GM23338 (cell line): Measurements from ENCODE around the gene TM9SF2. TPM values are rescaled to one million over a fixed set of nuclear protein-coding genes. Genes with fewer than 3 reads are reported as not detected.

Experiments used
- ATAC-seq: fragments of 200-7000 bp; cut with Tn5 transposase; 3 replicates; pipeline ENCODE4 v1.9.1; 2020
- DNase-seq: peaks from one replicate; pipeline ENCODE4 v3.0.0-alpha.2; 2015; ENCODE audit warnings: low spot score
- H2AFZ ChIP-seq: fragments of 200-600 bp; sonication (generic); 2 replicates; pipeline ENCODE4 v1.8.0; 2016; ENCODE audit warnings: antibody characterized with exemption, mild to moderate bottlenecking, moderate library complexity
- H3F3A ChIP-seq: fragments of 200-600 bp; sonication (generic); replicated peaks from 2 replicates; pipeline ENCODE4 v1.8.0; 2017; ENCODE audit warnings: antibody characterized with exemption, mixed run types, low read depth
- H3K27ac ChIP-seq: fragments of 200-600 bp; sonication (generic); 2 replicates; pipeline ENCODE4 v1.6.1; 2016; ENCODE audit warnings: low read depth
- H3K27me3 ChIP-seq: fragments of 200-600 bp; sonication (generic); 2 replicates; pipeline ENCODE4 v1.8.0; 2016; ENCODE audit warnings: mild to moderate bottlenecking, mixed run types, moderate library complexity; ENCODE audit not compliant: insufficient read depth
- H3K36me3 ChIP-seq: fragments of 200-600 bp; sonication (generic); 2 replicates; pipeline ENCODE4 v1.8.0; 2016; ENCODE audit warnings: mild to moderate bottlenecking; ENCODE audit not compliant: insufficient read depth
- H3K4me1 ChIP-seq: fragments of 200-600 bp; sonication (generic); 2 replicates; pipeline ENCODE4 v1.8.0; 2016; ENCODE audit warnings: mild to moderate bottlenecking, moderate library complexity; ENCODE audit not compliant: insufficient read depth
- H3K4me2 ChIP-seq: fragments of 200-600 bp; sonication (generic); 2 replicates; pipeline ENCODE4 v1.7.1; 2017; ENCODE audit warnings: mixed run types
- H3K4me3 ChIP-seq: fragments of 200-600 bp; sonication (generic); 2 replicates; pipeline ENCODE4 v1.6.1; 2016; ENCODE audit warnings: mixed run types
- H3K79me2 ChIP-seq: fragments of 200-600 bp; sonication (generic); replicated peaks from 2 replicates; pipeline ENCODE4 v1.8.0; 2017; ENCODE audit warnings: mild to moderate bottlenecking; ENCODE audit not compliant: insufficient read depth
- H3K9me2 ChIP-seq: fragments of 200-600 bp; sonication (generic); 2 replicates; pipeline ENCODE4 v1.8.0; 2017; ENCODE audit not compliant: insufficient read depth
- H4K20me1 ChIP-seq: fragments of 200-600 bp; sonication (generic); replicated peaks from 2 replicates; pipeline ENCODE4 v1.8.0; 2017; ENCODE audit warnings: mild to moderate bottlenecking; ENCODE audit not compliant: insufficient read depth
- H3K27ac Mint-ChIP-seq: 2 replicates; pipeline ENCODE4 v1.8.0; 2020; ENCODE audit warnings: inconsistent platforms, mild to moderate bottlenecking, moderate library complexity, mixed read lengths
- H3K27me3 Mint-ChIP-seq: 3 replicates; pipeline ENCODE4 v1.8.0; 2022; ENCODE audit warnings: low read depth, mild to moderate bottlenecking, moderate library complexity, mixed read lengths, inconsistent platforms; ENCODE audit not compliant: insufficient read depth, poor library complexity
- H3K36me3 Mint-ChIP-seq: 3 replicates; pipeline ENCODE4 v1.8.0; 2021; ENCODE audit warnings: low read depth, mild to moderate bottlenecking, inconsistent platforms, moderate library complexity, mixed read lengths
- H3K4me1 Mint-ChIP-seq: 3 replicates; pipeline ENCODE4 v1.8.0; 2020; ENCODE audit warnings: mild to moderate bottlenecking, inconsistent platforms, mixed read lengths
- H3K4me3 Mint-ChIP-seq: 3 replicates; pipeline ENCODE4 v1.8.0; 2021; ENCODE audit warnings: moderate library complexity, mild to moderate bottlenecking, inconsistent platforms, mixed read lengths
- H3K9me3 Mint-ChIP-seq: 3 replicates; pipeline ENCODE4 v1.8.0; 2020; ENCODE audit warnings: moderate library complexity, mild to moderate bottlenecking, inconsistent platforms, mixed read lengths
- EZH2phosphoT487 ChIP-seq: fragments of 200-600 bp; sonication (generic); IDR thresholded peaks from one replicate; pipeline ENCODE4 v1.8.1; 2018; ENCODE audit warnings: antibody characterized with exemption; ENCODE audit not compliant: unreplicated experiment
- JUNB ChIP-seq: IDR thresholded peaks from one replicate; pipeline ENCODE4 v1.6.1; 2016; ENCODE audit warnings: antibody characterized with exemption; ENCODE audit not compliant: unreplicated experiment
- polyA plus RNA-seq: library from polyadenylated mRNA; unstranded; fragments of >200 nt; fragmentation: Nextera tagmentation; extraction: Ambion mirVana; gene quantifications from 2 replicates; pipeline ENCODE4 v1.2.1, GENCODE V29; 2016
- total RNA-seq: library from RNA; depleted of rRNA; stranded (reverse); fragments of >200 nt; shearing (Covaris generic); gene quantifications from 2 replicates; pipeline ENCODE4 v1.2.3, GENCODE V29; 2014
- TF ChIP-seq, protein P1 (sequence below): fragments of 250-450 bp; sonication (Bioruptor Pico); IDR thresholded peaks from 2 replicates; pipeline ENCODE4 v1.5.0; 2020; ENCODE audit warnings: mild to moderate bottlenecking, moderate library complexity
- TF ChIP-seq, protein P2 (sequence below): IDR thresholded peaks from 2 replicates; pipeline ENCODE4 v1.6.1; 2016; ENCODE audit warnings: antibody characterized with exemption

TM9SF2 gene
- total and polyA plus RNA-seq, 2 experiments from 2014 or later: 50.5 to 115 TPM

DNA sequence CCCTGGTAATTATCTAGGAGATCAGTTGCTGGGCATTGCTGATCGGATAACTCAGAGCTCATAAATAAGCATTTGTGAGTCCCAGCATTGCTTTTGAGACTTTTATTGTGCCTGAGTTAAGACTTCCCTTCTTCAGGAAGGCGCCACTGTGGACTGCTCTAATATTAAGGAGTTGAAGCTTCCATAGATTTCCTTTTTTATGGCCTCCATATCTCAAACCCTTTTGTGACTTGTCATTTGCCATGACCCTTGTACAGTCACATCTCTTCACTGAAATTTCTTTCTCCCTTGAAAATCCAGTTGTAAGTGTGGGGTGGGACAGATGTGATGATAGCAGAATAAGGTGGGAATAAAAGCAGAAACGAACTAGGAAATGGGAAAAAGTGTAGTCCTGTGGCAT, 6.3 kb downstream of the TM9SF2 start (continued):
- TF ChIP-seq, protein P1, sequence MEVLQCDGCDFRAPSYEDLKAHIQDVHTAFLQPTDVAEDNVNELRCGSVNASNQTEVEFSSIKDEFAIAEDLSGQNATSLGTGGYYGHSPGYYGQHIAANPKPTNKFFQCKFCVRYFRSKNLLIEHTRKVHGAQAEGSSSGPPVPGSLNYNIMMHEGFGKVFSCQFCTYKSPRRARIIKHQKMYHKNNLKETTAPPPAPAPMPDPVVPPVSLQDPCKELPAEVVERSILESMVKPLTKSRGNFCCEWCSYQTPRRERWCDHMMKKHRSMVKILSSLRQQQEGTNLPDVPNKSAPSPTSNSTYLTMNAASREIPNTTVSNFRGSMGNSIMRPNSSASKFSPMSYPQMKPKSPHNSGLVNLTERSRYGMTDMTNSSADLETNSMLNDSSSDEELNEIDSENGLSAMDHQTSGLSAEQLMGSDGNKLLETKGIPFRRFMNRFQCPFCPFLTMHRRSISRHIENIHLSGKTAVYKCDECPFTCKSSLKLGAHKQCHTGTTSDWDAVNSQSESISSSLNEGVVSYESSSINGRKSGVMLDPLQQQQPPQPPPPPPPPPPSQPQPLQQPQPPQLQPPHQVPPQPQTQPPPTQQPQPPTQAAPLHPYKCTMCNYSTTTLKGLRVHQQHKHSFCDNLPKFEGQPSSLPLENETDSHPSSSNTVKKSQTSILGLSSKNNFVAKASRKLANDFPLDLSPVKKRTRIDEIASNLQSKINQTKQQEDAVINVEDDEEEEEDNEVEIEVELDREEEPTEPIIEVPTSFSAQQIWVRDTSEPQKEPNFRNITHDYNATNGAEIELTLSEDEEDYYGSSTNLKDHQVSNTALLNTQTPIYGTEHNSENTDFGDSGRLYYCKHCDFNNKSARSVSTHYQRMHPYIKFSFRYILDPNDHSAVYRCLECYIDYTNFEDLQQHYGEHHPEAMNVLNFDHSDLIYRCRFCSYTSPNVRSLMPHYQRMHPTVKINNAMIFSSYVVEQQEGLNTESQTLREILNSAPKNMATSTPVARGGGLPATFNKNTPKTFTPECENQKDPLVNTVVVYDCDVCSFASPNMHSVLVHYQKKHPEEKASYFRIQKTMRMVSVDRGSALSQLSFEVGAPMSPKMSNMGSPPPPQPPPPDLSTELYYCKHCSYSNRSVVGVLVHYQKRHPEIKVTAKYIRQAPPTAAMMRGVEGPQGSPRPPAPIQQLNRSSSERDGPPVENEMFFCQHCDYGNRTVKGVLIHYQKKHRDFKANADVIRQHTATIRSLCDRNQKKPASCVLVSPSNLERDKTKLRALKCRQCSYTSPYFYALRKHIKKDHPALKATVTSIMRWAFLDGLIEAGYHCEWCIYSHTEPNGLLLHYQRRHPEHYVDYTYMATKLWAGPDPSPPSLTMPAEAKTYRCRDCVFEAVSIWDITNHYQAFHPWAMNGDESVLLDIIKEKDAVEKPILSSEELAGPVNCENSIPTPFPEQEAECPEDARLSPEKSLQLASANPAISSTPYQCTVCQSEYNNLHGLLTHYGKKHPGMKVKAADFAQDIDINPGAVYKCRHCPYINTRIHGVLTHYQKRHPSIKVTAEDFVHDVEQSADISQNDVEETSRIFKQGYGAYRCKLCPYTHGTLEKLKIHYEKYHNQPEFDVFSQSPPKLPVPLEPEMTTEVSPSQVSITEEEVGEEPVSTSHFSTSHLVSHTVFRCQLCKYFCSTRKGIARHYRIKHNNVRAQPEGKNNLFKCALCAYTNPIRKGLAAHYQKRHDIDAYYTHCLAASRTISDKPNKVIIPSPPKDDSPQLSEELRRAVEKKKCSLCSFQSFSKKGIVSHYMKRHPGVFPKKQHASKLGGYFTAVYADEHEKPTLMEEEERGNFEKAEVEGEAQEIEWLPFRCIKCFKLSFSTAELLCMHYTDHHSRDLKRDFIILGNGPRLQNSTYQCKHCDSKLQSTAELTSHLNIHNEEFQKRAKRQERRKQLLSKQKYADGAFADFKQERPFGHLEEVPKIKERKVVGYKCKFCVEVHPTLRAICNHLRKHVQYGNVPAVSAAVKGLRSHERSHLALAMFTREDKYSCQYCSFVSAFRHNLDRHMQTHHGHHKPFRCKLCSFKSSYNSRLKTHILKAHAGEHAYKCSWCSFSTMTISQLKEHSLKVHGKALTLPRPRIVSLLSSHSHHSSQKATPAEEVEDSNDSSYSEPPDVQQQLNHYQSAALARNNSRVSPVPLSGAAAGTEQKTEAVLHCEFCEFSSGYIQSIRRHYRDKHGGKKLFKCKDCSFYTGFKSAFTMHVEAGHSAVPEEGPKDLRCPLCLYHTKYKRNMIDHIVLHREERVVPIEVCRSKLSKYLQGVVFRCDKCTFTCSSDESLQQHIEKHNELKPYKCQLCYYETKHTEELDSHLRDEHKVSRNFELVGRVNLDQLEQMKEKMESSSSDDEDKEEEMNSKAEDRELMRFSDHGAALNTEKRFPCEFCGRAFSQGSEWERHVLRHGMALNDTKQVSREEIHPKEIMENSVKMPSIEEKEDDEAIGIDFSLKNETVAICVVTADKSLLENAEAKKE (CRISPR knock-in tag): no peak
- TF ChIP-seq EZH2phosphoT487: no peak

DNA sequence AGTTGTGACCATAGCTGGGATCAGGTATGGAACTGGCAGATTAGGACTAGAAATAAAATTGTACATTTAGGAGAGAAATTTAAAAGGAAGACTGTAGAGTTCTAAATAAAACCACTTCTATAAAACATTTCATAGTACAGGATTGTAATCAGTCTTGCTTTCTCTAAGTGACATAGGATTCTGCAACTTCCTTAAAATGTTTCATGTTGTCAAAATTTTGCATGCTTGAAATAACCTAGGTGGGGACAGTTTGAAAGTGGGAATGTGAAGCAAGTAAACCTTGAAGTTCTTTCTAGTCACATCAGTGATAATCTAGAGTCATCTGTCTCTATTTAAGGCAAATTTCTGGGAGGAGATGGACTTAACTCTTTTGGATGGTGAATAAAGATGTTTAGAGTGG, 6.7 kb downstream of the TM9SF2 start:
- peaks cover 100% of the 10 kb centered on the region for H3K79me2 ChIP-seq
- no peak overlapping the region for H3K4me3 ChIP-seq
- ATAC-seq (no peak), DNase-seq (no peak)
- no peaks in the 10 kb centered on the region for H3K9me2 ChIP-seq
- Mint-ChIP-seq H3K36me3 (peaks cover 45% of the 10 kb centered on the region), H3K9me3 (peaks cover 30% of the 10 kb centered on the region), H3K27me3 (no peaks in the 10 kb centered on the region), H3K27ac (no peak overlapping the region), H3K4me1 (peaks cover 3% of the 10 kb centered on the region; the same call in 1 of the 3 replicates), H3K4me3 (no peak overlapping the region)
- H3K27me3 ChIP-seq: no peaks in the 10 kb centered on the region
- no peak overlapping the region for H3K4me2 ChIP-seq
- no peak overlapping the region for H2AFZ ChIP-seq
- TF ChIP-seq, protein P2, sequence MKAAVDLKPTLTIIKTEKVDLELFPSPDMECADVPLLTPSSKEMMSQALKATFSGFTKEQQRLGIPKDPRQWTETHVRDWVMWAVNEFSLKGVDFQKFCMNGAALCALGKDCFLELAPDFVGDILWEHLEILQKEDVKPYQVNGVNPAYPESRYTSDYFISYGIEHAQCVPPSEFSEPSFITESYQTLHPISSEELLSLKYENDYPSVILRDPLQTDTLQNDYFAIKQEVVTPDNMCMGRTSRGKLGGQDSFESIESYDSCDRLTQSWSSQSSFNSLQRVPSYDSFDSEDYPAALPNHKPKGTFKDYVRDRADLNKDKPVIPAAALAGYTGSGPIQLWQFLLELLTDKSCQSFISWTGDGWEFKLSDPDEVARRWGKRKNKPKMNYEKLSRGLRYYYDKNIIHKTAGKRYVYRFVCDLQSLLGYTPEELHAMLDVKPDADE: no peak
- no peak for TF ChIP-seq JUNB
- H3K36me3 ChIP-seq: peaks cover 7% of the 10 kb centered on the region
- no peaks in the 10 kb centered on the region for H3F3A ChIP-seq
- H3K27ac ChIP-seq: no peak overlapping the region
- peaks cover 22% of the 10 kb centered on the region for H4K20me1 ChIP-seq
- H3K4me1 ChIP-seq: peaks cover 6% of the 10 kb centered on the region; the same call in 1 of the 2 replicates
